Caki2 (cell line): ENCODE measurements around the gene RAP1GAP2. TPM values are rescaled to one million over a fixed set of nuclear protein-coding genes. Genes with fewer than 3 reads are reported as not detected.

Source experiments
- DNase-seq: peaks from one replicate; pipeline ENCODE4 v3.0.0-alpha.2; 2015; ENCODE audit warnings: low read depth
- in situ Hi-C: cut with HindIII; loops from 2 replicates; pipeline ENCODE4 v1.10.0; 2016; ENCODE audit warnings: low sequenced_read_pairs, low pct_unique_long_range_greater_than_20kb, mixed read lengths
- total RNA-seq: library from RNA; depleted of rRNA; stranded (reverse); fragments of >200 nt; shearing (Covaris generic); gene quantifications from 2 replicates; pipeline ENCODE4 v1.2.3, GENCODE V29; 2014; ENCODE audit warnings: low replicate concordance

RAP1GAP2 gene
- total RNA-seq, 1 experiment from 2014 or later: 2.0 TPM

DNA sequence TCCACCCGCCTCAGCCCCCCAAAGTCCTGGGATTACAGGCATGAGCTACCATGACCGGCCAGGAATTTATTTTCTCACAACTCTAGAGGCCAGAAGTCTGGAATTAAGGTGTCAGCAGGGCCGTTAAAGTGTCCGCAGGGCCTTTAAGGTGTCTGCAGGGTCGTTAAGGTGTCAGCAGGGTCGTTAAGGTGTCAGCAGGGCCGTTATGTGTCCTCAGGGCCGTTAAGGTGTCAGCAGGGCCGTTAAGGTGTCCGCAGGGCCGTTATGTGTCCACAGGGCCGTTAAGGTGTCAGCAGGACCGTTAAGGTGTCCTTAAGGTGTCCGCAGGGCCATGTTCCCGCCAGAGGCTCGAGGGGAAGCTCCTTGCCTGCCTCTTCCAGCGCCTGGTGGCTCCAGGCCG, 125.2 kb downstream of the RAP1GAP2 start:
- in situ Hi-C loops: no loop called here
- no peak for DNase-seq

DNA sequence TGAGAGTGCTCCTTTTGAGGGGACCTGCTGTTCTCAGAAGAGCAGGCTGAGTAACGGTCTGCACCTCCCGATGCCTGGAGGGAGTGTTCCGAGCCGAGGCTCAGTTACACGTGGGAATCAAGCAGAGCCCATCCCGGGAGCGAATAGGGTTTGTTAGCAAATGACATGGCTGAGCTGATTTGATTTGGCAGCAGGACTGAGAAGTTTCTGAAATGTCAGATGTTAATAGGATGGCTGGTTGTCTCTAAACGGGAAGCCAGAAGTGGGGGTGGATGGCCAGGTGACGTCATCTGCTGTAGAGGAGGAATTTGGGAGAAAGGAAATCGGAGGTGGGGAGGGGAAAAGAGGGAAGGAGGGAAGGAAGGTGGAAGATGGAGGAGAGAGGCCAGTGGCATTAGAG, 128.0 kb downstream of the RAP1GAP2 start:
- in situ Hi-C loops: no loop called here
- DNase-seq: no peak

DNA sequence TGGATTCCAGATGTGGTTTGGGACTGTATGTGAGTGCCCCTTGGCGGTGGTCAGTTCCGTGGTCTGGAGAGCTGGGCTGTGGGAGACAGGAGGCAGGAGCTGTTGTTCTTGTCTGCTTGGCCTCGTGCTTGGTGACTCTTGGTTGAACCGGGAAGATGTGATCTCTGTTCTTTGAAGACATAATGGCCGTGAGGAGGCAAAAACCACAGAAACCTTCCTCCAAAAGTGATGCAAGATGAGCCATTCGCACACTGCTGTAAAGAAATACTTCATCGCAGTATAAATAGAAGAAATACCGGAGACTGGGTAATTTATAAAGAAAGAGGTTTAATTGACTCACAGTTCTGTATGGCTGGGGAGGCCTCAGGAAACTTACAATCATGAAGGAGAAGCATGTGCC, 128.8 kb downstream of the RAP1GAP2 start:
- no peak for DNase-seq
- in situ Hi-C loops: no loop called here

DNA sequence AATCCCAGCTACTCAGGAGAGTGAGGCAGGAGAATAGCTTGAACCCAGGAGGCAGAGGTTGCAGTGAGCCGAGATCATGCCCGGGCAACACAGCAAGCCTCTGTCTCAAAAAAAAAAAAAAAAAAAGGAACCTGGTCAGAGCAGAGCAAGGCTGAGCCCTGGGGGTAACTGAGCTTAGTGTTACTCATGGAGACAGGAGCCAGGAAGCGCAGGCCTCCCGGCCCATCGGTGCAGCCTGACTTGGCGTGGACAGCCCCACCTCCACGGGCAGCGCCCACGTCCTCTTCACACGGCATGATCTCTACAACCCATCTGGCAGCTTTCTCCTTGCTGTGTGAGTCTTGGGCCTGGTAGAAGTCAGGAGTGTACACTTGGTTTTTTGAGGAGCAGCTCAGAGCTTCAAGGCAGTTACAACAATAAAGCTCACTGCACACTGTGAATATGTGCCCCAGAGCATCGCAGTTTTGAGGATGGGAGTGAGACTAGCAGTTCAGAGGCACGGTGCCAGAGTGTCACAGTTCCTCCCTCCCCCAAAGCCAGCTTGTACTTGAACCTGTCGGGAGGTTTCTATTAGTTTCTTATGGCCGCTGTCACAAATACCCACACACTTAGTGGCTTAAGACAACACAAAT, 129.9 kb downstream of the RAP1GAP2 start:
- no peak for DNase-seq
- in situ Hi-C loops: no loop called here

DNA sequence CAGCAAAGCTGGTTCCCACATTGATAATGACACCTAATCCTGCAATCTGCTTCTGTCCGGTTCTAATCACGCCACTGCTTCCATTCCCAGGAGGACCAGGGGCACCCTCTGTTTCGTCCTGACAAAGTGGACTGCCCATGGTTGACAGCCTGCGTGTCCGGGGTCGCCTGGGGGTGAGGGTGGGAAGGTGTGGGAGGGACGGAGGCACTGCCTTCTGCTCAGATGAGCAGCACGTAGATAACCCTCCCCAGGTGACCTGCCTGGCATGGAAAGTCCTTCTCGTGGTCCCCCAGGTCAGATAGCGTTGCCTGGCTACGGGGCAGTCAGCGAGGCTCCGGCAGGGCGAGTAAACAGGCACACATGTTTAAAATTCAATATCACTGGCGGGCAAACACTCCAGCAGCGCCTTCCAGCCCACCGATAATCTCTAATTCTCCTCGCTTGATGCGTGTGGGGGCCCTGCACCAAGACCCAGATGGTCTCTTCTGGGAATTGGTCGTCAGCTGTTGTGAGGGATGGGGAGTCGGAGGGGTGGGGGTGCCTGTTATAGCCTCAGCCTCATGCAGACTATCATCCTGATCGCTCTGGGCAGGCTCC, 132.2 kb downstream of the RAP1GAP2 start:
- in situ Hi-C loops: no loop called here
- no peak for DNase-seq

DNA sequence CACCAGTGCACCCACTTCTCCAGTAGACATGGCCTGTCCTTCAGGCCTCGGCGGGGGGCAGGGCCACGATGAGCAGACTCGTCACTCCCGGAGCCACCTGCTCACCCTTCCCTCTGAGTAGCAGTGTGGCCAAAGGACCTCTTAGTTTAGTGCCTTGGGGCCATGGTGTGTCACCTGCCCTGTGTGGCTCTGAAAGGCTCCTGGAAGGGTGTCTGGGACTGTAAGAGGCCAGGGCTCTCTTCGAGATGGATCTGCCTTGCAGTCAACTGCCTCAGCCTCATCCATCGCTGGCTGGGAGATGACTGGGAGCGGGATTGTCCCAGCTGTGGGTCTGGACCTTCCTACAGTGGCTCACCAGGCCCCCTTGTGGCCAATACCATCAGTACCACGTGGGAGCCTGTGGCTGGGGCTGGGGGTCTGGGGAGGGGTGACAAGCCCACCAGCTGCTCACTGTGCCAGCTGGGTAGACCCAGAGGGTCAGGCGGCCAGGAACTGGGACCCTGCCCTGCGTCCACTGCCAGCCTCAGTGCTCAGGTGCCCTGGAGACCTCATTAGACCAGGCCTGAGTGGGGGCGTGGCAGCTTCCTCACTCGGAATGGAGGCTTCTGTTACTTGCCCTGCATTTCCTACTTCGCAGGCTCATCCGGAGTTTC, 133.8 kb downstream of the RAP1GAP2 start:
- DNase-seq: no peak
- in situ Hi-C loops: no loop called here

DNA sequence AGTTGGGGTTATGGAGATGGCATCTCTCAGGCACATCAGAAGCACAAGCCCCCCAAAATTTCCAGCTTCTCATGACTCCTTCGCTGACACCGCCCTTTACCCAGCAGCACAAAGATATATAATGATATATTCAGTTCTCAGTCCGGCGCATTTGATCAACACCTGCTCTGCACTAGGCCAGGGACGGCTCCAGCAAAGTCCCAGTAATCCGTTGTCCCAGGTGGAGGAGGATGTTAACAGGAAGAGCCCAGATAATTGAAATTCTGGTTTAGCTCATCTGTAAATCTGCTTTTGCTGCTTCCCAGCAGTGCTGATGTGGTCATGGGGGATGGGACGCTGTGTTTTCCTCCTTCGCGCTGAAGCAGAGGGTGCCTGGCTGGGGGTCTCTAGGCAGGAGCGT, 135.6 kb downstream of the RAP1GAP2 start:
- no peak for DNase-seq
- in situ Hi-C loops: no loop called here

DNA sequence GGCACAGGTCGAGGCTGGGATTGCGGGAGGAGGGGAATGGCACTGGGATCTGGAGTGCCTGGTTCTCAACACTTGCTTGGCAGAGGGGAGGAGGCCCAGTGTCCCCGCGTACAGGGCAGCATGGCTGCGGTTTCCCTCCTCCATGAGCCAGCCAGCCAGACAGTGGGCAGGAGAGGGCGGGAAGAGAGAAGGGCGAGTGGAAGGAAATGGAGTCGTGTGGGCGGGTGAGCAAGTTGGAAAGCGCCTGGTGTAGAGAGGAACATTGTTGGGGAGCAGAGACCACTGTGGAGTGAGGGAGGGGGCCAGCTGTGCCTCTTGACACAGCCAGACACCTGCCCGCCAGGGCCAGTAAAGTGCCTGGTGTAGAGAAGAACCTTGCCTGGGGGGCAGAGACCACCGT, 136.7 kb downstream of the RAP1GAP2 start:
- DNase-seq: no peak
- in situ Hi-C loops: no loop called here

DNA sequence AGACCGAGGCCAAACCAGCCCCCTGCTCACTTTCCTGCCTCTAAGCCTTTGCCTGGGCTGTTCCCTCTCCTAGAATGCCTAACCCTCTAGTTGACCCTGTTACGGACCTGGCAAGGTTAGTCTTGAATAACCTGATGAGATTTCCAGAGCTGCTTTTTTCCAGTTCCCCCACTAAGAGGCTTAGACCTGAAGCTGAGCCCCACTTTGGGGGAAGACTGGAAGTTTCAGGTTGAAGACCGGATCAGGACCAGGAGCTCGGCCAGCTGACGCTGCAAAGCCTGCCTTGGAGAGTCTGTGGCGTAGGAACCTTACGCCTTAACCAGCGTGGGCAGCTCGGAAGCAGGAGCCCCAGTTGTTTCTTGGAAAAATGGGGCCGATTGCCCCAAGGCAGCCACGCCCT, 137.4 kb downstream of the RAP1GAP2 start:
- in situ Hi-C loops: no loop called here
- no peak for DNase-seq

DNA sequence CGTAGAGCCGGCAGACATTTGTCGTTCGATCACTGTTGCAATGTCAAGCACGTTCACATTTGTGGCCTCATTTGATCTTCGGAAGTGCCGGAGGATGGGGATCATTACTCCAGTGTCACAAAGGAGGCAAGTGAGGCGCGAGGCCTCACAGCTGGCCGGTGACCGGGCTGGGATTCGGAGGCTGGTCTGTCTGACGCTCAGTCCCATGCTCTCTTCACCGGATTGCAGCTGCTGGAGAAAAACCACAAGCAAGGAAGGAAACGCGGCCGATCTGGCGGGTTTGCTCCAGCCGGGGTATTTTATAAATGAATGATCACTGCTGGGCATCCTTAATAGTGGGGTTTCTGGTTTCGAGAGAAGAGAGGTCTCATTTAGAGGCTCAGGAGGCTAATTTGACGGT, 139.4 kb downstream of the RAP1GAP2 start:
- in situ Hi-C loops: no loop called here
- no peak for DNase-seq

DNA sequence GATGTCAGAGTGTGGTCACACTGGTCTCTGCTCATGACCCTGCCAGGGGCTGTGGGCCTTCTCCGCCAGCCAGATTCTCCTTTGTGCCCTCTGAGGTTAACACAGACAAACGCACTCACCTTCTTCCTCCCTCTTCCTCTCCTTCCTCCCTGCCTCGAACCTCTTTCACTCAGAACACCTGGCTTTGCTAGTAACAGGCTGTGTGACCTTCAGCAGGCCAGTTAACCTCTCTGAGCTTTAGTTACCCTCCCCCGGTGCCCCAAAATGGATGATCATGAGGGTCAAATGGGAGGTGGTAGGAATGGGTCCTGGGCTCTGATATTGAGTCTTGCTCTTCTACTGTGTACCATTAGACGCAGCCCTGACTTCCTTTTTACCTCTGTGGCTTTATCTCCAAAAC, 140.1 kb downstream of the RAP1GAP2 start:
- in situ Hi-C loops: no loop called here

DNA sequence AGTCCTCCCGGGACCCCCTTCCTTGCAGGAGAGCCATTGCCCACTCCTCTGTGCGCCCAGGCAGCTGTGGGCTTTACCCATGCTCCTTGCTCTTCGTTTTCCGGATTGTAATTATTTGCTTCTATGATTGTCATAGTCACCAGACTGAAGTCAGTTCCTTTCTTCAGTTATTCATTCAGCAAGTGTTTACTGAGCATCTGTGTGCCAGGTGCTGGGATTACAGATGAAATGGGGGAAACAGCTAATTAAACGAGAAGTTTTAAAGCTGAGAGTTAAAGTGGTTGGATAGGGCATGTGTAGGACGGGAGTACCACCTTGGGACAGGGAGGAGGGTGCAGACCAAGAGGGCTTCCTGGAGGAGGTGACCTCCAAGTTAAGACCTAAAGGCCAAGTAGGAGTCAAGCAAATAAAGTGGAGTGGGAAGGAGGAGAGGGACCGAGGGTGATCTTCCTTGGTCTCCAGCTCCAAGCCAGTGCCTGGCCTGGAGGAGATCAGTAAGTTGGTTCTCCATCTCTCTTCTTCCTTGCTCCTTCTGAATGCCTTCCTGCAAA, 140.6 kb downstream of the RAP1GAP2 start:
- in situ Hi-C loops: no loop called here
- DNase-seq: no peak

More for the DNA sequence above, 140.1 kb downstream of the RAP1GAP2 start:
- no peak for DNase-seq

DNA sequence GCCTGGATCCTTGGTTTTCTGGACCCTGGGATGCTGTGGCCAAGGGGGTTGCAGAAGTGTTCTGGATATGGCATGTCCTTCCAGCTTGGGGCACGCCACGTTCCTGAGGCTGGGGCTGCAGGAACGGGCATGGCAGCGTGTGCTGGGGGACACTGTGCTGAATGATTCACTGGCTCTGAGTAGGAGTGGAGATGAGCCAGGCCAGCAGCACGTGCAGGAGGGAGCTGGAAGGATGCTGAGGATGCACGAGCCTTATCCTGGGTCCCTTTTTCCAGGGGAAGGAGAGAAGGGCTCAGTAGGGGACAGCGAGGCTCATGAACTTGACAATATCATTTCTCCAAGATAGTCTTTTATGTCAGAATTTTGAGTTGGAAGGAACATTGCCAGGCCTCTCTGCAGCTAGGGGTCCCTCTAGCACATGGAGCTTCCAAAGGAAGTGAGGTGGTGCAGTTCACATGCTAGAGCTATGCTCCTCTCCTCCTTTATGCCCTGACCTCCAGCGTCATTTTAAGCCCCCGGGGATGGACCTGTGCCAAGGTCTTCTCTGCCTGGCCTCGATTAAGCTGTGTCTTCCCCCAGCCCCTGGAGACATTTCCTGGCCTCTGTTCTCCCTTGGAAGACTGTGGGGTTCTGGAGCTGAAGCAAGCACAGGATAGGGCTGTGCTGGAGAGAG, 141.2 kb downstream of the RAP1GAP2 start:
- DNase-seq: no peak
- in situ Hi-C loops: no loop called here

DNA sequence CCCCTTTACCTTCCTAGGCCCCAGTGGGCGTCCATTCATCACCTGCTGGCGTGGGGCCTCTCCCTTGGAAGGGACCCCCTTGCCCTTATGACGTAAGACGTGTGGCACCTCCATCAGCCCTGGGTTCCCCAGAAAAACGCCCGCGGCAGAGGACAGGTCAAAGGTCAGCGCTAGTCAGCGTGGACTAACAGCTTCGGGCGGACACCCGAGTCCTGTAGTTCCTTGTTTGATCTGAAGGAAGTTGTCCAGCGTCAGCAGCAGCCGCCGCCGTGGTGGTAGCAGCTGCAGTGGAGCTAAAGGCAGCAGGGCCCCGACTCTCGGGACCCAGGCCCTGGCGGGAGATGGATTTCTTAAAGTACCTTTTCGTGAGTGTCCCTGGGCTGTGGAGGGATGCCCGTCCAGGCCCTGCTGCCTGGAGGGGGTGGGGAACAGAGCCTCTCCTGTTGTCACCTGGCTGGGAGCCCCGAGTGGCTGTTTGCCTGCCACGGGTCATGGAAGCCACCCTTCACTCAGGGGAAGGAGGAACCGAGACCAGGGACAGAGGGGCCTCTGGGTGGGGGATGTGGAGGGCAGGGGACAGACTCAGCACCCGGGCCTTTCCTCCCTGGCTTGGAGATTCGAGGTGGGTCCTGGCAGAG, 143.6 kb downstream of the RAP1GAP2 start:
- in situ Hi-C loops: no loop called here

DNA sequence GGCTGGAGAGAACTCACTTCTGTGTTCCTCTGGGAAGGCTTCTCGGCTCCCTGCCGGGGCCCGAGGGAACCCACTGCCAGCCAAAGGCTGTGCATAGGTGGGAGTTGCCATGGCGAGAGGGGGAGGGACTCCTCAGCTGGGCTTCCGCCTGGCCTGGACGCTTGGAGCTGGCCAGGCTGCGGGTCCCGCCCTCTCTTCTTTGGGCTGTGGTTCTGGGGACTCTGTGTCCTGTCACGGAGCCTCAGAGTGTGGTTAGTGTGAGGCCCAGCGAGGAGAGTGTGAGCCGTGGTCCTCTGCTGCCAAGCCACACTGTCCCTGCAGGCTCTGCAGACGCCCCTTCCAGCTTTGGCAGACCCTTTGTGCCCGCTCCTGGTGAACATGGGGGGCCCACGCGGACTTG, 144.1 kb downstream of the RAP1GAP2 start:
- in situ Hi-C loops: no loop called here
- DNase-seq: no peak

More for the DNA sequence above, 143.6 kb downstream of the RAP1GAP2 start:
- no peak for DNase-seq

DNA sequence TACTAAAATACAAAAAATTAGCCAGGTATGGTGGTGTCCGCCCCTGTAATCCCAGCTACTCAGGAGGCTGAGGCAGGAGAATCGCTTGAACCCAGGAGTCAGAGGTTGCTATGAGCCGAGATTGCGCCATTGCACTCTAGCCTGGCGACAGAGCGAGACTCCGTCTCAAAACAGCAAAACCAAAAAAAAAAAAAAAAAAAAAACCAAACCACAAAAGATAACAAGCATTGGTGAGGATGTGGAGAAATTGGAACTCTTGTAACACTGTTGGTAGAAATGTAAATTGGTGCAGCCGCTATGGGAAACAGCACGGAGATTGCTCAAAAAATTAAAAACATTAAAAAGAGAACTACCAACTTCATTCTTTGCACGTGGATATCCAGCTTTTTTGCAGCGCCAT, 147.7 kb downstream of the RAP1GAP2 start:
- in situ Hi-C loops: no loop called here
- no peak for DNase-seq

DNA sequence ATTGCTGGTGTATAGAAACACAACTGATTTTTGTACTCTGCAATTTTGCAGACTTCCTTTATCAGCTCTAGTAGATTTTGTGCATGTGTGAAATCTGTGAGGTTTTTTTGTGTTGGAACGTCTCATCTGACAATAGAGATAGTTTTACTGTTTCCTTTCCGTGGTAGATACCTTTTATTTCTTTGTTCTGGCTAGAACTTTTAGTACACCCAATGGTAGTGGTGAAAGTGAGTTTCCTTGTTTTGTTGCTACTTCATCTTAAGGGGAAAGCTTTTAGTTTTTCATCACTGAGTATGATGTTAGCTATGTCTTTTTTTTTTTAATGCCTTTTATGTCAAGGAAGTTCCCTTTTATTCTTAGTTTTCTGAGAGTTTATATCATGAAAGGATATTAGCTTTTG, 149.1 kb downstream of the RAP1GAP2 start:
- in situ Hi-C loops: no loop called here
- DNase-seq: no peak

DNA sequence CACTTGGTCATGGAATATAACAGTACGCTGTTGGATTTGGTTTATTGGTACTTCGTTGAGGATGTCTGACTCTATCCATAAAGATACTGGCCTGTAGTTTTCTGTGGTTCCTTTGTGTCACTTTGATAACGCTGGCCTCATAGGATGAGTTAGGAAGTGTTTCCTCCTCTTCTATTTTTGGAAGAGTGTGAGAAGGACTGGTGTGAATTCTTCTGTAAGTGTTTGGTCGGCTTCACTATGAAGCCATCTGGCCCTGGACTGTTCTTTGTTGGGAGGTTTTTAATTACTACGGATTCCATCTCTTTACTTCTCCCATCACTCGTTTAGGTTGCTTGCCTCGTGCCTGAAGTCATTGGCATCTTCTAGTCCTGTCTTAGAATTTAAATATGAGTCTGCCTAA, 149.9 kb downstream of the RAP1GAP2 start:
- in situ Hi-C loops: no loop called here
- no peak for DNase-seq

DNA sequence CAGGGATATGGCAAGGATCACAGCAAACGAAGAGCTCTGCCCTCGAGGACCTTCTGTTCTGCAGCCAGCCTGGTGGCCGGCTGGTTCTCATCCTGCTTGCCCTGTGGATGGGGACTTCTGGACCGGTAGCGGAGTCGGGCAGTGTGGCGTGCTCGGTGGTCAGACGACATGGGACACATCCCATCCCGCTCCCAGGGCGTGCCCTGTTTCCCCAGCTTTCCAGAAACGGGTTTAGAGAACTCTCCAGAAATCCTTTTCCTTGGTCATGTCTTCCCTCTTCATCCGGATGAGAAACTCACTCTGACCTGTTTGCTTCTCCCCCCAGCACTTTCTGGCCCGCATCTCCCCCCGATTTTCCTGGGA, 151.3 kb downstream of the RAP1GAP2 start:
- no peak for DNase-seq
- in situ Hi-C loops: no loop called here
